K562 (cell line): Measurements from ENCODE around the gene GIPR. TPM values are rescaled to one million over a fixed set of nuclear protein-coding genes. Genes with fewer than 3 reads are reported as not detected.

Experiments
- CGGBP1 ChIP-seq: fragments of 250-450 bp; sonication (Bioruptor Pico); IDR thresholded peaks from 2 replicates; pipeline ENCODE4 v1.9.0; 2021; ENCODE audit warnings: mild to moderate bottlenecking
- FOXP1 ChIP-seq: sonication (generic); formaldehyde crosslinking; IDR thresholded peaks from 2 replicates; pipeline ENCODE4 v1.8.0; 2022; ENCODE audit warnings: mild to moderate bottlenecking, missing genetic modification reagents
- IRF1 ChIP-seq: sonication (generic); formaldehyde crosslinking; IDR thresholded peaks from 2 replicates; pipeline ENCODE4 v1.8.0; 2022; ENCODE audit warnings: missing genetic modification reagents, mild to moderate bottlenecking, borderline replicate concordance
- MLLT1 ChIP-seq, 2 experiments: fragments of 450-650 bp; IDR thresholded peaks; 2 replicates each; pipeline ENCODE4 v1.6.1; 2016
- STAT6 ChIP-seq: sonication (generic); formaldehyde crosslinking; IDR thresholded peaks from 2 replicates; pipeline ENCODE4 v1.8.1; 2023; ENCODE audit warnings: mild to moderate bottlenecking, missing genetic modification reagents
- SUPT5H ChIP-seq: fragments of 450-650 bp; IDR thresholded peaks from 2 replicates; pipeline ENCODE4 v1.6.1; 2016
- TAF7 ChIP-seq: fragments of 450-650 bp; IDR thresholded peaks from 2 replicates; pipeline ENCODE4 v1.6.1; 2016; ENCODE audit warnings: missing genetic modification characterization, missing compliant biosample characterization
- TCF7L2 ChIP-seq: fragments of 150-350 bp; IDR thresholded peaks from 2 replicates; pipeline ENCODE4 v1.6.1; 2016; ENCODE audit warnings: low read depth, mild to moderate bottlenecking, low read length, moderate library complexity
- TEAD4 ChIP-seq, 2 experiments: sonication (generic) in 1 of 2; formaldehyde crosslinking in 1 of 2; IDR thresholded peaks; 2 replicates each; pipeline versions ENCODE4 v1.6.1 to v1.8.0; 2012 to 2022; ENCODE audit warnings: borderline replicate concordance in 1 of 2, inconsistent platforms in 1 of 2, low read length in 1 of 2, mild to moderate bottlenecking in 1 of 2, missing genetic modification reagents in 1 of 2
- TRIM25 ChIP-seq: fragments of 450-650 bp; IDR thresholded peaks from 2 replicates; pipeline ENCODE4 v1.7.0; 2016; ENCODE audit warnings: borderline replicate concordance
- ZNF24 ChIP-seq: fragments of 450-650 bp; IDR thresholded peaks from 2 replicates; pipeline ENCODE4 v1.6.1; 2016
- ZNF584 ChIP-seq: fragments of 200-800 bp; sonication (Bioruptor generic); IDR thresholded peaks from 2 replicates; pipeline ENCODE4 v1.6.1; 2016; ENCODE audit warnings: low read depth, mild to moderate bottlenecking, missing genetic modification characterization, missing compliant biosample characterization
- ZNF589 ChIP-seq: fragments of 200-800 bp; sonication (Bioruptor generic); IDR thresholded peaks from 2 replicates; pipeline ENCODE4 v1.6.1; 2016; ENCODE audit warnings: low read depth, missing genetic modification characterization, missing compliant biosample characterization
- ZNF609 ChIP-seq: sonication (generic); formaldehyde crosslinking; IDR thresholded peaks from 2 replicates; pipeline ENCODE4 v1.8.1; 2023; ENCODE audit warnings: missing genetic modification reagents, mild to moderate bottlenecking, borderline replicate concordance
- polyA plus RNA-seq, 8 experiments: library from polyadenylated mRNA; depleted of rRNA in 4 of 8; stranded (reverse) in 5 of 8; unstranded in 3 of 8; fragments of >200 nt; fragmentation: Nextera tagmentation in 2 of 8; fragmentation: Illumina TruSeq in 1 of 8; extraction: Ambion mirVana in 2 of 8; extraction: Trizol in 1 of 8; gene quantifications; 2 replicates each; pipeline versions ENCODE4 v1.2.1 to v1.2.3, GENCODE V29; 2011 to 2014; ENCODE audit warnings: inconsistent platforms in 1 of 8, missing spikeins in 1 of 8
- total RNA-seq, 7 experiments: library from RNA; depleted of rRNA in 6 of 7; stranded (reverse); fragments of >200 nt in 6 of 7; fragmentation: Illumina TruSeq in 2 of 7; extraction: Trizol in 2 of 7; gene quantifications; 2 replicates each; pipeline versions ENCODE4 v1.2.1 to v1.2.3, GENCODE V29; 2011 to 2021; ENCODE audit warnings: low replicate concordance in 1 of 7

GIPR gene
- total and polyA plus RNA-seq, 9 of the 15 experiments (the other 6 are each of a cell fraction or from before 2014, with no cell fraction given), result 2.2 to 26.8 (median 12.7) TPM

GRCh38 chr19:45681391-45682015, 13.5 kb downstream of the GIPR start (continued):
- TF ChIP-seq ZNF584 (CRISPR knock-in tag) (no peak), ZNF589 (CRISPR knock-in tag) (no peak), IRF1 (CRISPR knock-in tag) (no peak), MLLT1 (IDR thresholded peaks at IDR 0.05) (peak in 1 of 2 experiments; percentile 68; a peak in 1 of 4 replicates), TAF7 (tag) (no peak), STAT6 (CRISPR knock-in tag) (no peak), TEAD4 (IDR thresholded peaks at IDR 0.05; ENCODE audit: low read length) (no peak), TEAD4 (CRISPR knock-in tag; IDR thresholded peaks at IDR 0.05; ENCODE audit: borderline replicate concordance) (no peak), TRIM25 (no peak), SUPT5H (0 out of 2 replicates have a peak, but pooled peaks have one; percentile 39), FOXP1 (CRISPR knock-in tag) (0 out of 2 replicates have a peak, but pooled peaks have one; percentile 53), CGGBP1 (CRISPR knock-in tag) (no peak), ZNF24 (peak; percentile 50; the same call in 1 of the 2 replicates), TCF7L2 (no peak), ZNF609 (CRISPR knock-in tag) (no peak)
